ENCODE measurements around the gene EPOP.
A peak's percentile ranks its signal among the peaks of the same experiment; 100 is the strongest.

Gene EPOP

DNA sequence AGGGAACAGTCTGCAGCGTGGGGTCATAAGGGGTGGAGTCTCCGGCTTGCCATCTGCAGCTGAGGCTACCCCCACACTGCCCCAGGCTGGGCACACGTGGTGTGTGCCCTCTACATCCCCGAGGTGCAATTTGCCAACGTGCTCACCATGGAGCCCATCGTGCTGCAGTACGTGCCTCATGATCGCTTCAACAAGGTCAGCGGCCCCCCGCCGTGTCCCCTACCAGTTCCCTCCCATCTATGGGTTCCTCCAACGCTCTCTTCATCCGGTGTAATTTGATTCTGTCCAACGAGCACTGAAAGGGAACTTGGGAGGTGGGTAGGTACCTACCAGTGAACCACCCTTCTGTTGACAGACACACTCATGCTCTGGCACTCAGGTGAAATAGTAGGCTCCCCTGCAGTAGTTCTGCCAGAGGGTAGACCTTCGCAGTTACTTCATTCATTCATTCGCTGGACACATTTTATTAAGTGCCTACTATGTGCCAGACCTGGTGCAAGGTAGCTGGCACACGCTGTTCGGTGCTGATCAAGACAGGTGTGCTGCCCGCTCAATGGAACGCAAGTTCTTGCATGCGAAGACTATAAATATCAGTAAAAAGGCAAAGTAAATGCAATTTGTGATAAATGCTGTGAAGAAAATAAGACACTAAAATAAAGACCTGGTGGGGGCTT is 33.1 kb upstream of the EPOP start:
- no peak for DNase-seq (ENCODE audit: low read depth)
- TF ChIP-seq POLR2A (IDR thresholded peaks at IDR 0.05; ENCODE audit: extremely low read depth, insufficient read length) (no peak), MYC (IDR thresholded peaks at IDR 0.05; ENCODE audit: low read depth, low read length) (no peak)
- TF ChIP-seq, protein P1, sequence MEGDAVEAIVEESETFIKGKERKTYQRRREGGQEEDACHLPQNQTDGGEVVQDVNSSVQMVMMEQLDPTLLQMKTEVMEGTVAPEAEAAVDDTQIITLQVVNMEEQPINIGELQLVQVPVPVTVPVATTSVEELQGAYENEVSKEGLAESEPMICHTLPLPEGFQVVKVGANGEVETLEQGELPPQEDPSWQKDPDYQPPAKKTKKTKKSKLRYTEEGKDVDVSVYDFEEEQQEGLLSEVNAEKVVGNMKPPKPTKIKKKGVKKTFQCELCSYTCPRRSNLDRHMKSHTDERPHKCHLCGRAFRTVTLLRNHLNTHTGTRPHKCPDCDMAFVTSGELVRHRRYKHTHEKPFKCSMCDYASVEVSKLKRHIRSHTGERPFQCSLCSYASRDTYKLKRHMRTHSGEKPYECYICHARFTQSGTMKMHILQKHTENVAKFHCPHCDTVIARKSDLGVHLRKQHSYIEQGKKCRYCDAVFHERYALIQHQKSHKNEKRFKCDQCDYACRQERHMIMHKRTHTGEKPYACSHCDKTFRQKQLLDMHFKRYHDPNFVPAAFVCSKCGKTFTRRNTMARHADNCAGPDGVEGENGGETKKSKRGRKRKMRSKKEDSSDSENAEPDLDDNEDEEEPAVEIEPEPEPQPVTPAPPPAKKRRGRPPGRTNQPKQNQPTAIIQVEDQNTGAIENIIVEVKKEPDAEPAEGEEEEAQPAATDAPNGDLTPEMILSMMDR (IDR thresholded peaks at IDR 0.05; ENCODE audit: low read depth, low read length), result no peak
- TF ChIP-seq, protein P2, sequence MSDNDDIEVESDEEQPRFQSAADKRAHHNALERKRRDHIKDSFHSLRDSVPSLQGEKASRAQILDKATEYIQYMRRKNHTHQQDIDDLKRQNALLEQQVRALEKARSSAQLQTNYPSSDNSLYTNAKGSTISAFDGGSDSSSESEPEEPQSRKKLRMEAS (IDR thresholded peaks at IDR 0.05; ENCODE audit: low read depth, low read length), result peak; percentile 60
- no peak overlapping the region for H3K4me3 ChIP-seq (ENCODE audit: low read depth, low read length)

- TF ChIP-seq MYC (IDR thresholded peaks at IDR 0.05; ENCODE audit: low read depth, low read length) (no peak), POLR2A (IDR thresholded peaks at IDR 0.05; ENCODE audit: extremely low read depth, insufficient read length) (no peak)
- TF ChIP-seq, protein P1 (IDR thresholded peaks at IDR 0.05; ENCODE audit: low read depth, low read length), result no peak
- TF ChIP-seq, protein P2 (IDR thresholded peaks at IDR 0.05; ENCODE audit: low read depth, low read length), result no peak
- H3K4me3 ChIP-seq (ENCODE audit: low read depth, low read length), result peak overlapping the region; percentile 72
- peak; percentile 44 for DNase-seq (ENCODE audit: low read depth)
Measured at GRCh38 chr17:38706505-38707216, 31.9 kb upstream of the EPOP start.

- H3K4me3 ChIP-seq (ENCODE audit: low read depth, low read length), result peak overlapping the region; percentile 72
- TF ChIP-seq, protein P1 (IDR thresholded peaks at IDR 0.05; ENCODE audit: low read depth, low read length), result no peak
- TF ChIP-seq POLR2A (IDR thresholded peaks at IDR 0.05; ENCODE audit: extremely low read depth, insufficient read length) (no peak), MYC (IDR thresholded peaks at IDR 0.05; ENCODE audit: low read depth, low read length) (no peak)
- TF ChIP-seq, protein P2 (IDR thresholded peaks at IDR 0.05; ENCODE audit: low read depth, low read length), result no peak
- peak; percentile 47 for DNase-seq (ENCODE audit: low read depth)
Measured at GRCh38 chr17:38705803-38706504, 31.2 kb upstream of the EPOP start.

GRCh38 chr17:38705523-38705802 is 30.7 kb upstream of the EPOP start:
- no peak for DNase-seq (ENCODE audit: low read depth)
- TF ChIP-seq MYC (IDR thresholded peaks at IDR 0.05; ENCODE audit: low read depth, low read length) (no peak), POLR2A (IDR thresholded peaks at IDR 0.05; ENCODE audit: extremely low read depth, insufficient read length) (no peak)
- TF ChIP-seq, protein P1 (IDR thresholded peaks at IDR 0.05; ENCODE audit: low read depth, low read length), result no peak
- TF ChIP-seq, protein P2 (IDR thresholded peaks at IDR 0.05; ENCODE audit: low read depth, low read length), result no peak
- H3K4me3 ChIP-seq (ENCODE audit: low read depth, low read length), result peak overlapping the region; percentile 72

DNA sequence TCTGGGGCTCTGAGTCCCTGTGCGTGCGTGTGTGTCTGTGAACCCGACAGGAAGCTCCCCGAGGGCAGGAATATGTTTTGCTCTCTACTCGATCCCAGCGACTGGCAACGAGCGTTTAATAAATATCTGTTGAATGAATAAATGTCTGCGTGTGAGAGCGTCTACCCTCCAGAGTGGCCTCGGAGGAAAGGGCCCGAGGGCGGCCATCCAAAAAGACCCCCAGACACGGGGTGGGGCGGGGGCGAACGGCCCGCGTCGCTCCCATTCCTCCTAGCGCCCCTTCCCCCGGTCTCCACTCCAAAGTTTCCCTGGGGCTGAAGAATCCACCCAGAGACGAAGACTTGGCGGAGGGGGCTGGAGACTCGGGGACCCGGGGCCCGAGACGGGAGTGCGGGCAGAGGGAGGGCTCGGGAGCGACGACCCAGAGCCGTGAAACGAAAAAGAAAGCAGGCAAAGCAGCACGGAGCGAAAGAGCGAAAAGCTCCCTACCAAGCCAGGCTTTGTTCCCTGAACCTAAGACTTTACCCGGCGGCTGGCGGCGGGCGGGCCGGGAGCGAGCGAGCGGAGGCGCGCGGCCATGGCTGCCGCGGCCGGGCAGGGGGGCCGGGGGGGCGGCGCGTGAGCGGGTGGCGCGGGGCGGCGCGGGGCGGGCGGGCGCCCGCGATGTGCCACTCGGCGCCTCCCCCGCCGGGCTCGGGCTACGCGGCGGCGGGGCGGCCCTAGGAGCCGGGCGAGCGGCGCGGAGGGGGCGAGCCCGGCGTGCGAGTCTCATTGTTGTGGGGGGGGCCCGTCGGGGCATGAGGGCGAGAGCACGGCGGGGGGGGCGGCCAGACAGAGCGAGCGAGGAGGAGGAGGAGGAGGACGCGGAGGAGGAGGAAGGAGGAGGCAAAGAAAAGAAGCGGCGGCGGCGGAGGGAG is 30.1 kb upstream of the EPOP start, which contains the start of gene MLLT6:
TSS of gene MLLT6 (plus strand) at position 668 of the 917 bp plus-strand sequence. CDS start 360 bp downstream, outside the sequence.
- DNase-seq (ENCODE audit: low read depth), result peak; percentile 90
- H3K4me3 ChIP-seq (ENCODE audit: low read depth, low read length), result peak within 1 kb of the TSS; percentile 80
- TF ChIP-seq, protein P2 (IDR thresholded peaks at IDR 0.05; ENCODE audit: low read depth, low read length), result no peak
- peak; percentile 18; the same call in 1 of the 2 replicates for TF ChIP-seq MYC (IDR thresholded peaks at IDR 0.05; ENCODE audit: low read depth, low read length)
- TF ChIP-seq, protein P1 (IDR thresholded peaks at IDR 0.05; ENCODE audit: low read depth, low read length), result no peak

Data from NB4 (cell line).